H1 (cell line): ENCODE results near the gene NUP107. TPM values are rescaled to one million over a fixed set of nuclear protein-coding genes. Genes with fewer than 3 reads are reported as not detected.

Source experiments
- EGR1 ChIP-seq: IDR thresholded peaks from 2 replicates; pipeline ENCODE4 v1.6.1; 2011; ENCODE audit warnings: low read depth, low read length, borderline replicate concordance
- TAF7 ChIP-seq: optimal IDR thresholded peaks from 2 replicates; pipeline ENCODE3; 2011; ENCODE audit warnings: low read depth, mild to moderate bottlenecking, inconsistent platforms, low read length, moderate library complexity, borderline replicate concordance
- TCF12 ChIP-seq: IDR thresholded peaks from 2 replicates; pipeline ENCODE4 v1.6.1; 2011; ENCODE audit warnings: low read depth, mild to moderate bottlenecking, low read length
- TEAD4 ChIP-seq: IDR thresholded peaks from 2 replicates; pipeline ENCODE4 v1.6.1; 2012; ENCODE audit warnings: low read depth, low read length, inconsistent platforms, mixed read lengths
- polyA plus RNA-seq, 7 experiments: library from polyadenylated mRNA; depleted of rRNA in 3 of 7; stranded (reverse) in 5 of 7; unstranded in 2 of 7; fragments of >200 nt in 5 of 7; fragments of 200-250 nt in 2 of 7; gene quantifications; 1 replicate in 5 of 7; 2 replicates in 1 of 7; 4 replicates in 1 of 7; pipeline versions ENCODE4 v1.2.1 to v1.2.3, GENCODE V29; 2011 to 2013; ENCODE audit warnings: missing spikeins in 2 of 7, mixed read lengths in 2 of 7
- total RNA-seq: library from RNA; stranded (reverse); fragmentation: NEBNext Ultra II Directional; extraction: Animal tissue kit (Norgen Biotek cat#: 25700); gene quantifications from 2 replicates; pipeline ENCODE4 v1.2.1, GENCODE V29; 2021
- TF ChIP-seq, protein P1 (sequence below): IDR thresholded peaks from 2 replicates; pipeline ENCODE4 v1.6.1; 2012; ENCODE audit warnings: low read length, inconsistent platforms

The NUP107 gene
- total and polyA plus RNA-seq, 2 of the 8 experiments (the other 6 are each of a cell fraction or from before 2014, with no cell fraction given) = 46.1 to 141 TPM

DNA sequence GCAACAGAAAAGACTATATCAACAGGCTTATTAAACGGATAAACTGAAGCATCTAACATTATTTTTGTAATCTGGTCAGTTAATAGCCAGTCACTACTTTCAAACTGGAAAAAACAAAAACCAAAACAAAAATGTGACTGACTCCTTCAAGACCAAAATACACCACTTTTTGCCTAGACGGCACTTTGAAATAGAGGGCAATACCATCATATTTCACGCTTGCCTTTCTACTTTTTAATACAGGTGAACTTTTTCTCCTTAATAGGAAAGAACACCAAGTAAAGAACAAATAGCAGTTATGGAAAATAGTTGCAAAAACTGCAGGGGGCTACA lies 550 bp upstream of the NUP107 start (continued):
- no peak for TF ChIP-seq EGR1
- TF ChIP-seq, protein P1, sequence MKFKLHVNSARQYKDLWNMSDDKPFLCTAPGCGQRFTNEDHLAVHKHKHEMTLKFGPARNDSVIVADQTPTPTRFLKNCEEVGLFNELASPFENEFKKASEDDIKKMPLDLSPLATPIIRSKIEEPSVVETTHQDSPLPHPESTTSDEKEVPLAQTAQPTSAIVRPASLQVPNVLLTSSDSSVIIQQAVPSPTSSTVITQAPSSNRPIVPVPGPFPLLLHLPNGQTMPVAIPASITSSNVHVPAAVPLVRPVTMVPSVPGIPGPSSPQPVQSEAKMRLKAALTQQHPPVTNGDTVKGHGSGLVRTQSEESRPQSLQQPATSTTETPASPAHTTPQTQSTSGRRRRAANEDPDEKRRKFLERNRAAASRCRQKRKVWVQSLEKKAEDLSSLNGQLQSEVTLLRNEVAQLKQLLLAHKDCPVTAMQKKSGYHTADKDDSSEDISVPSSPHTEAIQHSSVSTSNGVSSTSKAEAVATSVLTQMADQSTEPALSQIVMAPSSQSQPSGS = no peak
- TF ChIP-seq TCF12 = no peak
- no peak for TF ChIP-seq TEAD4
- TF ChIP-seq TAF7 = no peak
